Dendritic cell treated with granulocyte-macrophage colony-stimulating factor and Interleukin-4, amounts not matched to agents 40 ng/mL and 50 ng/mL, for 4 days (primary cell): ENCODE measurements around the gene MRPL18.
"Not testable (repeated sequence)": the region's sequence is repeated elsewhere in the genome, so short reads cannot be mapped to it uniquely, and the experiment has no call there.

Source experiments
- H3K27ac Mint-ChIP-seq: one replicate; pipeline ENCODE4 v1.8.0; 2022; ENCODE audit warnings: mild to moderate bottlenecking, mixed read lengths
- H3K27me3 Mint-ChIP-seq: one replicate; pipeline ENCODE4 v1.8.0; 2022; ENCODE audit warnings: mild to moderate bottlenecking, mixed read lengths
- H3K36me3 Mint-ChIP-seq: one replicate; pipeline ENCODE4 v1.8.0; 2022; ENCODE audit warnings: low read depth, mixed read lengths
- H3K4me1 Mint-ChIP-seq: one replicate; pipeline ENCODE4 v1.8.0; 2022; ENCODE audit warnings: low read depth, mixed read lengths
- H3K4me3 Mint-ChIP-seq: one replicate; pipeline ENCODE4 v1.8.0; 2022; ENCODE audit warnings: mild to moderate bottlenecking, moderate library complexity, mixed read lengths
- H3K9me3 Mint-ChIP-seq: one replicate; pipeline ENCODE4 v1.8.0; 2022; ENCODE audit warnings: mixed read lengths
- intact Hi-C: fragments of 100-400 bp; cut with micrococcal nuclease; formaldehyde crosslinking; loops from one replicate; pipeline ENCODE4 v1.15.0; 2022

MRPL18 gene

DNA sequence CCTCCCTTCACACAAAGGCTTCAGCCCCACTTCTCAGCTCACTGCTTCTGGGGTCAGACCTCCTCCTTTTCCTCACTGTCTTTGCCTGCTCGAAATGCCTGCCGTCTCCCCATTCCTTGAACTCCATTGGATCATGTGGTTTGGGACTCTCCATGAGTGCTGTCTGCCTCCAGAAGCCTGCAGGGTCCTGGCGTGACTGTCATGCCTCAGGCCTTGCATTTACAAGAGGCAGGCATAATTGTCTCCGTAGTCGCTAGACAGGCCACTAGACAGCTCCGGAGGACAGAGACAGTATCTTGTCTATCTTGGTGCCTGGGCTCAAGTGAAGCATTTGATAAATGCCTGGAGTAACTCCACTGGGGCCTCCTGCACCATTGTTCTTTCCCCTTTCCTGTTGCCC lies 25.1 kb downstream of the MRPL18 start:
- no peaks in the 10 kb centered on the region for H3K36me3 Mint-ChIP-seq

DNA sequence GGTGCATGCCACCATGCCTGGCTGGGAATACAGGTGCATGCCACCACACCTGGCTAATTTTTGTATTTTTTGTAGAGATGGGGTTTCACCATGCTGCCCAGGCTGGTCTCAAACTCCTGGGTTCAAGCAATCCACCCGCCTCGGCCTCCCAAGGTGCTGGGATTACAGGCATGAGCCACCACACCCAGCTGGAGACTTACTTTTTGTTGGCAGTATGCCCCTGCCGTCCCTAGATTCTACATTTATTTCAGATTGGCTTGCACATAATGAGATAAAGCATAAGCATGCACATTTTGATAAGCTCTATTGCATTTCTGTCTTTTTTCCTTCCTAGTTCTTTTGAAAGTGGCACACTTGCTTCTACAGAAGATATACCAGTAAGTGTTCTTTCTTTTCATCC lies 26.5 kb downstream of the MRPL18 start:
- H3K4me3 Mint-ChIP-seq, H3K9me3 Mint-ChIP-seq, H3K27ac Mint-ChIP-seq, H3K36me3 Mint-ChIP-seq, intact Hi-C loops: not testable (repeated sequence)
- H3K4me1 Mint-ChIP-seq: peaks cover 31% of the 10 kb centered on the region
- peaks cover 26% of the 10 kb centered on the region for H3K27me3 Mint-ChIP-seq

More for the DNA sequence above, 25.1 kb downstream of the MRPL18 start:
- peaks cover 28% of the 10 kb centered on the region for H3K4me1 Mint-ChIP-seq
- H3K27ac Mint-ChIP-seq: no peak overlapping the region
- peaks cover 26% of the 10 kb centered on the region for H3K27me3 Mint-ChIP-seq
- intact Hi-C loops: no loop called here
- no peaks in the 10 kb centered on the region for H3K9me3 Mint-ChIP-seq
- no peak overlapping the region for H3K4me3 Mint-ChIP-seq

DNA sequence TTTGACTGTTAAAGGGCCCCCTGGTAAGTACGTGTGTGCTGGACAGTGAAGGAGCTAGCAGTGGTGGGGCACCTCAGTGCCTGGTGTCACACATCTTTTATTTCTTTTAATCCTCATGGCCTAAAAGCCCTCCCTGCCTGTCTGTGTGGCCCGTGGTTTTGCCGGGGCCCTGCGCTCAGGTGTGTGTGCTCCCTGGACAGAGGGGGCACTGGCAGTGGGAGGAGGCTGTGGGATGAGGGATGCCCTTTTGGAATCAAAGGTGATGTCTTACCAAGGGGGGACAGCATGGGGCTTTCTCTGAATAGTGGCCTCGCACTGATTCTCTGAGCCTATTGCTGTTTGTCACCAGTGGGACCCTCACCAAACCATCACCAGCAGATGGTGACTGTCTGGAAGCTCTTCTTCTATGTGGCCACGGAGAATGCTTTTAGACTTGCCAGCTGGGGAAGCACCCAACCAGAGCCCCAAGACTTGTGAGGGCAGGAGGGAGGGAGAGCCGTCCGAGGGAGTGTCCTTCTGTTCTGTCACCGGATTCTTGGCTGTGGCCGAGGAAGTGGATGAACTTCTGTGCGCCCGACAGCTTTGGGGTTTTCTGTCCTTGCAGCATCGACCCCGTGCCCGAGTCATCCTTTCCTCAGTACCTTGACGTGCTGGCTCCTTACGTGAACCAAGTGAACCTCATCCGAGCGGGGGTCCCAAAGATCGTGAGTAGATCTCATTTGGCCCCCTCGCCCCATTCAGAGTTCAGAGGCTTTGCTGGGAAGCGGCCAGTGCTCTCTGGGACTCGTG lies 27.9 kb downstream of the MRPL18 start:
- H3K27ac Mint-ChIP-seq: no peak overlapping the region
- no peak overlapping the region for H3K4me3 Mint-ChIP-seq
- H3K4me1 Mint-ChIP-seq: peaks cover 36% of the 10 kb centered on the region
- intact Hi-C loops: no loop called here
- peaks cover 33% of the 10 kb centered on the region for H3K27me3 Mint-ChIP-seq
- H3K36me3 Mint-ChIP-seq: no peaks in the 10 kb centered on the region
- no peaks in the 10 kb centered on the region for H3K9me3 Mint-ChIP-seq

DNA sequence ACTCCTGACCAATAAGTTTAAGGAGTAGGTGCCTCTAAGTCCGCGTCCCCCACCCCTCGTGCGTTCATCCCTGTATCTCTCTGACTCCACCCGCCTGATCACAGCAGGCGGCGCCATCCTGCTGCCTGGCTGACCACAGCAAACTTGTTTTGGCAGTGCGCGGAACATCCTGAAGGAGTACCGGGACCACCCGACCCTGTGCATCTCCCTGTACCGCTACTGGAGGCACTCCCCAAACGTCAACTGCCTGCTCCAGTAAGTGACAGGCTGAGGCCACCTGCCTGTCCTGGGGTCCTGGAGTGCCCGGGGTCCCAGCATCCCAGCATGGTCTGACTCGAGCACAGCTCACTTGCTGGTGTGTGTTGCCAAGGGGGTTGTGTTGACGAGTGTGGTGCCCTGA lies 28.8 kb downstream of the MRPL18 start:
- peaks cover 38% of the 10 kb centered on the region for H3K4me1 Mint-ChIP-seq
- no peaks in the 10 kb centered on the region for H3K9me3 Mint-ChIP-seq
- peak overlapping the region; percentile 5 for H3K27ac Mint-ChIP-seq
- H3K36me3 Mint-ChIP-seq: no peaks in the 10 kb centered on the region
- H3K27me3 Mint-ChIP-seq: peaks cover 33% of the 10 kb centered on the region
- no peak overlapping the region for H3K4me3 Mint-ChIP-seq
- intact Hi-C loops: no loop called here

DNA sequence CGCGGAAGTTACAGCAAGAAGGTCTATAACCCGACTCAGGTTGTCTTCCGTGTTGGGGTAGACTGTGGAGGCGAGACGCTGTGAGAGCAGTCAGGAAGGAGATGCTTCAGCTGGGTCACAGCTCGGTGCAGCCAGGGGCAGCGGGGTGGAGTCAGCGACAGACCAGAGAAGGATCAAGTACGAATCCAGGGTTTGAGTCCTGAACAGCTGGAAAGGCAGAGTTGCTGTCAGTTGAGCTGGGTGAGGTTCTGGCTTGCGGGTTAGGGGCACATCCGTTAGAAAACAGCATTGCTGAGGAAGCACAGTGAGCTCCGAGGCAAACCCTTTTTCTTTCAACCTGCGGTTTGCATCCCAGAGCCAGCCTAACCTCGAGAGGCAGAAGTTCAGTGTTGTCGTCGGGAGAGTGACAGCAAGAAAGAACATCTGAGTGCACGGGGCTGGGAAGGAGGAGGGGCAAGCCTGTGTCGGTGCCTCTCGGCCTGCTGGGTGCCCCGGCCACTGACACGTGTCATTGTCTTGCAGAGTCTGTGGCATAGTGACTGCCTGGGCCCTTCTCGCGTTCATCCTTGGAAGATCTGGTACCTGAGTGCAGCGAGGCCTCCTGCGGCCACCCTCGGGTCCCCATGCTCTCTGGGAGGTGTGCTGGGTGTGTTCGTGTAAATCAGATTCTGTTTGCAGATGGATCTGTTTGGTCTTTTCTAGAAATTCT lies 29.8 kb downstream of the MRPL18 start:
- intact Hi-C loops: no loop called here
- H3K27ac Mint-ChIP-seq: peak overlapping the region; percentile 5
- H3K4me3 Mint-ChIP-seq: peak overlapping the region; percentile 43
- H3K36me3 Mint-ChIP-seq: no peaks in the 10 kb centered on the region
- no peaks in the 10 kb centered on the region for H3K9me3 Mint-ChIP-seq
- H3K27me3 Mint-ChIP-seq: peaks cover 33% of the 10 kb centered on the region
- H3K4me1 Mint-ChIP-seq: peaks cover 38% of the 10 kb centered on the region

DNA sequence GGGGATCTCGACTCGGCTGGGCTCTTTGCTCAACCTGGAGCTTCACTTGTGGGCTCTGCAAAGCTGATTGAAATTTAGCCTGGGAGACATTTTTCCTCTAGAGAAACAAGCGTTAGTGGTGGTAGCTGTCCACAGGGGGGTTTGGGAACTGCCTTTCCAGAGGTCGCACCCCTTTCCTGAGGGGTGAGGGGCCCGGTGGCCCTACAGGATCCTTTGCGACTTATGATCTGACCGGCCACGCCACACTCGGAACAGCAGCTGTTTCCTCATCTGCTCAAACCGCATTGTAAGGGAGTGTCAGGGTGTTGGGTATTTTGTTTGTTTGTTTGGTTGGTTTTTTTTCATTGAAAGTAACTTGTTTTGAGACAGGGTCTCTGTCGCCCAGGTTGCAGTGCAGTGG lies 30.9 kb downstream of the MRPL18 start:
- Mint-ChIP-seq H3K27ac (peak overlapping the region; percentile 23), H3K36me3 (no peaks in the 10 kb centered on the region), H3K27me3 (peaks cover 31% of the 10 kb centered on the region), H3K9me3 (no peaks in the 10 kb centered on the region), H3K4me3 (no peak overlapping the region), H3K4me1 (peaks cover 38% of the 10 kb centered on the region)
- intact Hi-C loops: no loop called here

DNA sequence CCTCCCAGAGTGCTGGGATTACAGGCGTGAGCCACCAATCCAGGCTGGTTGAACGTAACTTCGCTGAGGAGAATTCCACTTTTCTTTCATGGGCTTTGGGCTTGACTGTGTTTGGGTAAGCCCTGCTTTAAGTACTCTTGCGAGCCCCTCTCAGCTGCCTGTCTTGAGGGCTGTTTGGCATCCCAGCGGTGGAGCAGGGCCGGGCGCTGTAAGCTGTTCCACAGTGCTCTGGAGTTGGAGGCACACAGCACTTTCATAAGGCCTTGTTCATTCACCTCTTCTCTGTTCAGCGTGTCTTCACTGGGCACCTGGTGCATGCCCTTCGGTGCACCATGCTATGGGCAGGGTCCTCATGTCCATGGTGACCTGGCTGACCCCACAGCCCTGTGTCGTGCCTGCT lies 31.5 kb downstream of the MRPL18 start:
- H3K4me1 Mint-ChIP-seq: peaks cover 38% of the 10 kb centered on the region
- no peak overlapping the region for H3K4me3 Mint-ChIP-seq
- no peaks in the 10 kb centered on the region for H3K36me3 Mint-ChIP-seq
- H3K27me3 Mint-ChIP-seq: peaks cover 31% of the 10 kb centered on the region
- intact Hi-C loops: no loop called here
- no peaks in the 10 kb centered on the region for H3K9me3 Mint-ChIP-seq
- no peak overlapping the region for H3K27ac Mint-ChIP-seq

DNA sequence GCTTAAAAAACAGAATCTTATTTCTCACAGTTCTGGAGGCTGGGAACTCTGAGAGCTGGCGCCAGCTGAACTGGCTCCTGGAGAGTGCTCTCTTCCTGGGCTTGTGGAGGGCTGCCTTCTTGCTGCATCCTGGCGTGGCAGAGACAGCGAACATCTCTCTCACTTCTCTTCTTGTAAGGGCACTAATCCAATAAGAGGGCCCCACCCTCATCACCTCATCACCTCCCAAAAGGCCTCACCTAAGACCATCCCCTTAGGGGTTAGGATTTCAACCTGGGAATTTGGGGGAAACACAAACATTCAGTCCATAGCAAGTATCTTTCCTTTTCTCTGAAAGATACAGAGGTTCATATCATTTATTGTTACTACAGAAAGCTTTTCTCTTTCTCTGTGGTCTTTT lies 33.7 kb downstream of the MRPL18 start:
- Mint-ChIP-seq H3K4me1 (peaks cover 38% of the 10 kb centered on the region), H3K9me3 (no peaks in the 10 kb centered on the region), H3K27ac (no peak overlapping the region), H3K27me3 (peaks cover 21% of the 10 kb centered on the region), H3K4me3 (no peak overlapping the region), H3K36me3 (no peaks in the 10 kb centered on the region)
- intact Hi-C loops: no loop called here

DNA sequence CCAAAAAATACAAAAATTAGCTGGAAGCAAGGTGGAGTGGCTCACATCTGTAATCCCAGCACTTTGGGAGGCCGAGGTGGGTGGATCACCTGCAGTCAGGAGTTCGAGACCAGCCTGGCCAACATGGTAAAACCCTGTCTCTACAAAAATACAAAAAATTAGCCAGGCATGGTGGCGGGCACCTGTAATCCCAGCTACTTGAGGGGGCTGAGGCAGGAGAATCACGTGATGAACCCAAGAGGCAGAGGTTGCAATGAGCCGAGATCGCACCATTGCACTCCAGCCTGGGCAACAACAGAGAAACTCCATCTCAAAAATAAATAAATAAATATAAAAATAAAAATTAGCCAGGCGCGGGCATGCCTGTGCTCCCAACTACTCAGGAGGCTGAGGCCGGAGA lies 34.4 kb downstream of the MRPL18 start:
- peaks cover 38% of the 10 kb centered on the region for H3K4me1 Mint-ChIP-seq
- not testable (repeated sequence) for H3K36me3 Mint-ChIP-seq

DNA sequence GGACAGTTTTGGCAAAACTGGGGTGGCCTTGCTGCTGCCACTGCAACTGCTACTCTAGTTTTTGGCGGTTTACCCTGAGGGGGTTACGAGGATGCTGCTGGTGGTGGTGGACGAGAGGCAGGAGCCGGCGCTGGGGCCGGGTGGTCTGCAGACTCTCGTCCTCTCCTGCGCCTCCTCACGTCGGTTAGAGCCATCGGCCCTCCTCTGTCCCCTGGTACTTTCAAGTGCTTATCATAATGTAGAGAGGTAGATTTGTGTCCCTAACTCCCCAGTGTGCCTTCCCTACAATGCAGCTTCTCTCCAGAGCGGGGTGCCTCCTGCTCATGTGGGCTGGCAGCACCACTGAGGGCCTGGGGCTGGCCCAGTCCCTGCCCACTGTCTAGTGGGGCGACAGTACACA lies 35.7 kb downstream of the MRPL18 start:
- Mint-ChIP-seq H3K9me3 (no peaks in the 10 kb centered on the region), H3K36me3 (no peaks in the 10 kb centered on the region), H3K4me1 (peaks cover 38% of the 10 kb centered on the region), H3K4me3 (no peak overlapping the region), H3K27ac (no peak overlapping the region), H3K27me3 (peaks cover 7% of the 10 kb centered on the region)
- intact Hi-C loops: no loop called here

More for the DNA sequence above, 34.4 kb downstream of the MRPL18 start:
- H3K27me3 Mint-ChIP-seq: peaks cover 13% of the 10 kb centered on the region
- H3K4me3 Mint-ChIP-seq, H3K9me3 Mint-ChIP-seq, H3K27ac Mint-ChIP-seq, intact Hi-C loops: not testable (repeated sequence)

DNA sequence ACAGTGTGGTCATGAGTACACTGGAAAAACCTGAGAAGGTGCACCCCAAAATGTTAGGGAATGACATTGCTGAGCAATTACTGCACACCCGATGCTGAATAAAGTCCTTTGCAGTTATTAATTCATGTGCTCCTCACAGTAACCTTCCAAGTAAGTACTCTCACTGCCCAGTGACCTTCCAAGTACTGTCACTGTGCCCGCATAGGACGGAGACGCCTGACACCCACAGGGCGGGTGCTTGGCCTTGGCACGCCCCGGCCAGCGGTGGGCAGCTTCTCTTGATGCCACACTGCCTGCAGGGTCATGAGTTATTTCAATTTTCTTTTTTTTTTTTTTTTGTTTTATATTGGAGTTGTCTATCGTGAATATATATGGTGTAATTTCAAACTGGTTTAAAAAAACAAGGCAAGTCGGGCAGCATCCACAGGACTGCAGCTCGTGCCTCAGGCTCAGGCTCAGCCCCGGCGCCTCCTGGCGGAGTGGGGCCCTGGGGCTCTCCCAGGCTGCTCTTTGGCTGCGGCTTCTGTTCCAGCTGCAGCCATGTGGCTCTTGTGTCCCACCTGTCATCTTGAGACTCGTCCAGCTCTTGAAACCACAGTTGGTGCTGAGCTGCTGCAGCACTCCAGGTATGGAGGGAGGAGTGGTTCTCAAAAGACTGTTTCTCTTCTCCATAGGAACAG lies 36.8 kb downstream of the MRPL18 start:
- no peak overlapping the region for H3K4me3 Mint-ChIP-seq
- H3K27ac Mint-ChIP-seq: no peak overlapping the region
- no peaks in the 10 kb centered on the region for H3K9me3 Mint-ChIP-seq
- no peaks in the 10 kb centered on the region for H3K36me3 Mint-ChIP-seq
- intact Hi-C loops: no loop called here
- peaks cover 37% of the 10 kb centered on the region for H3K4me1 Mint-ChIP-seq
- H3K27me3 Mint-ChIP-seq: peaks cover 7% of the 10 kb centered on the region

DNA sequence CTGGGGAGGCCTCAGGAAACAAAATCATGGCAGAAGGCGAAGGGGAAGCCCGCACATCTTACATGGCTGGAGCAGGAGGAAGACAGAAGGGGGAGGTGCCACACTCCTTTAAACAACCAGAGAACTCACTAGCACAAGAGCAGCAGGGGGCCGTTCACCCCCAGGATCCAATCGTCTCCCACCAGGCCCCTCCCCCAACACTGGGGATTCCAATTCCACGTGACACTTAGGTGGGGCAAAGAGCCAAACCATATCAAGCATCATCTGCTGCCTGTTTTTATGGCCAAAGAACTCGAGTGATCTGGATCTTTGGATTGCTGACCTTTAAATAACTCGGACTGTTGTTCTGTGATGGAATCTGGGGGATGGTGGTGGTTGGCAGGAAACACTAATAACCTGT lies 37.8 kb downstream of the MRPL18 start:
- Mint-ChIP-seq H3K36me3 (no peaks in the 10 kb centered on the region), H3K4me1 (peaks cover 29% of the 10 kb centered on the region), H3K4me3 (no peak overlapping the region), H3K9me3 (no peaks in the 10 kb centered on the region), H3K27me3 (peaks cover 1% of the 10 kb centered on the region), H3K27ac (no peak overlapping the region)
- intact Hi-C loops: no loop called here

DNA sequence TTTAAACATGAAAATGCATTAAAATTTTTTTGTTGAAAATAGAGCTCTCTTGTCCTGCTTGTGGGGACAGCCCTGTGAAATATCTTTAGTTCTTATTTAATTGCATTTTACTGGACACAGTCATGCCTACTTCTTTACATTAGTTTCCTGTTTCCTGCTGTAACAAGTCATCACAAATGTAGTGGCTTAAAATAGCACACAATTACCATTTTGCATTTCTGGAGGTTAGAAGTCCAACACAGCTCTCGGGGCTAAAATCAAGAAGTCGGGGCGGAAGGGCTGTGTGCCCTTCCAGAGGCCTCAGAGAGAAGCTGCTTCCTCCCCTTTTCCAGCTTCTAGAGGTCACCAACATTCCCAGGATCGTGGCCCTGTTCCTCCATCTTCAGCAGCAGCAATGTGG lies 39.3 kb downstream of the MRPL18 start:
- intact Hi-C loops: no loop called here
- Mint-ChIP-seq H3K27ac (peak overlapping the region; percentile 67), H3K4me1 (peaks cover 27% of the 10 kb centered on the region), H3K36me3 (no peaks in the 10 kb centered on the region), H3K27me3 (no peaks in the 10 kb centered on the region), H3K4me3 (no peak overlapping the region), H3K9me3 (no peaks in the 10 kb centered on the region)
